K562 (cell line): ENCODE measurements around the gene KRT1. TPM values are rescaled to one million over a fixed set of nuclear protein-coding genes. Genes with fewer than 3 reads are reported as not detected.

Experiments used
- ATAC-seq: fragments of 200-7000 bp; cut with Tn5 transposase; 3 replicates; pipeline ENCODE4 v1.9.1; 2020; ENCODE audit warnings: moderate library complexity
- BruUV-seq: library from RNA; stranded (reverse); fragments of 400-500 nt; replicated peaks from 2 replicates; lab custom pipeline; 2021; lab: Mats Ljungman, UMichigan
- CTCF ChIA-PET: fragments of 300-600 bp; formaldehyde crosslinking; extraction: SDS; loops from one replicate; lab custom pipeline; 2021; ENCODE audit warnings: low intra/inter-chr PET ratio; lab: Yijun Ruan, JAX
- POLR2A ChIA-PET: fragments of 300-600, 350-650 bp; sonication (Branson Sonifier 250); formaldehyde crosslinking; extraction: SDS; loops from one replicate; lab custom pipeline; 2021; ENCODE audit warnings: antibody characterized with exemption, inconsistent platforms; lab: Yijun Ruan, JAX
- DNase-seq, 4 experiments: peaks; one replicate each; pipeline versions ENCODE4 v3.0.0 to v3.0.0-alpha.2; 2011 to 2018; ENCODE audit warnings: low spot score in 3 of 4, mixed read lengths in 3 of 4; ENCODE audit errors: extremely low read depth in 1 of 4
- FAIRE-seq: peaks from 2 replicates; lab custom pipeline; 2011; peaks lifted over from hg19 to GRCh38; lab: Jason Lieb, UNC
- H2AFZ ChIP-seq: 2 replicates; pipeline ENCODE4 v1.6.0; 2011; ENCODE audit warnings: low read depth, low read length, control low read depth, inconsistent platforms
- H3K27ac ChIP-seq: fragments of 200-600 bp; 3 replicates; pipeline ENCODE4 v1.8.0; 2011; ENCODE audit warnings: low read depth, mild to moderate bottlenecking, control low read depth, inconsistent platforms, low read length, moderate library complexity, mixed read lengths; ENCODE audit errors: extremely low read depth
- H3K27me3 ChIP-seq, 2 experiments: fragments of 300-600 bp in 1 of 2; 2 replicates in 1 of 2; 3 replicates in 1 of 2; pipeline versions ENCODE4 v1.6.0 to v1.8.0; 2011; ENCODE audit warnings: inconsistent platforms in 2 of 2, low read length in 2 of 2, mild to moderate bottlenecking in 1 of 2, mixed read lengths in 1 of 2, moderate library complexity in 1 of 2; ENCODE audit not compliant: control insufficient read depth in 2 of 2, insufficient read depth in 2 of 2
- H3K36me3 ChIP-seq: fragments of 300-600 bp; 3 replicates; pipeline ENCODE4 v1.8.0; 2011; ENCODE audit warnings: mild to moderate bottlenecking, low read length, inconsistent platforms; ENCODE audit not compliant: control insufficient read depth, insufficient read depth
- H3K4me1 ChIP-seq, 2 experiments: fragments of 200-600 bp in 1 of 2; replicated peaks in 1 of 2; 2 replicates in 1 of 2; 3 replicates in 1 of 2; pipeline versions ENCODE4 v1.5.1 to v1.8.0; 2011; ENCODE audit warnings: inconsistent platforms in 2 of 2, low read length in 2 of 2, mild to moderate bottlenecking in 1 of 2, mixed read lengths in 1 of 2, moderate library complexity in 1 of 2; ENCODE audit not compliant: control insufficient read depth in 2 of 2, insufficient read depth in 2 of 2
- H3K4me2 ChIP-seq: 2 replicates; pipeline ENCODE4 v1.6.1; 2011; ENCODE audit warnings: low read length, control low read depth, inconsistent platforms, mixed read lengths; ENCODE audit not compliant: insufficient read depth
- H3K4me3 ChIP-seq: fragments of 200-600 bp; sonication (generic), shearing (Covaris generic); 2 replicates; pipeline ENCODE4 v1.5.1; 2016; ENCODE audit warnings: control low read depth, inconsistent platforms
- H3K79me2 ChIP-seq: fragments of 200-600 bp; 3 replicates; pipeline ENCODE4 v1.8.0; 2011; ENCODE audit warnings: low read length, inconsistent platforms; ENCODE audit not compliant: control insufficient read depth, insufficient read depth
- H3K9ac ChIP-seq, 2 experiments: 2 replicates each; pipeline versions ENCODE4 v1.6.0 to v1.6.1; 2011; ENCODE audit warnings: low read depth in 2 of 2, low read length in 2 of 2, control low read depth in 1 of 2, inconsistent platforms in 1 of 2, mild to moderate bottlenecking in 1 of 2, mixed read lengths in 1 of 2; ENCODE audit not compliant: insufficient read depth in 1 of 2
- H3K9me1 ChIP-seq: one replicate; pipeline ENCODE4 v1.6.0; 2011; ENCODE audit warnings: inconsistent platforms, mild to moderate bottlenecking, low read length, moderate library complexity; ENCODE audit not compliant: control insufficient read depth, insufficient read depth
- H3K9me3 ChIP-seq: replicated peaks from 2 replicates; pipeline ENCODE4 v1.5.1; 2011; ENCODE audit warnings: low read depth, low read length, inconsistent platforms; ENCODE audit not compliant: control insufficient read depth, insufficient read depth
- H4K20me1 ChIP-seq: replicated peaks from 2 replicates; pipeline ENCODE4 v1.6.1; 2011; ENCODE audit warnings: low read length, inconsistent platforms, mixed read lengths; ENCODE audit not compliant: control insufficient read depth, insufficient read depth
- ARNT ChIP-seq, 2 experiments: fragments of 450-650 bp; IDR thresholded peaks; 2 replicates each; pipeline ENCODE4 v1.6.1; 2016; ENCODE audit warnings: mild to moderate bottlenecking in 1 of 2
- CBX2 ChIP-seq: fragments of 200-600 bp; sonication (generic); IDR thresholded peaks from one replicate; pipeline ENCODE4 v1.6.1; 2012; ENCODE audit warnings: mild to moderate bottlenecking, low read length, inconsistent platforms; ENCODE audit not compliant: insufficient read depth, poor library complexity, severe bottlenecking
- EP300 ChIP-seq: IDR thresholded peaks from 2 replicates; pipeline ENCODE4 v1.6.1; 2012; ENCODE audit warnings: low read length, improper control_type of control experiment
- L3MBTL2 ChIP-seq: fragments of 450-650 bp; IDR thresholded peaks from 2 replicates; pipeline ENCODE4 v1.6.1; 2016; ENCODE audit warnings: mild to moderate bottlenecking, moderate library complexity
- MGA ChIP-seq: fragments of 450-650 bp; IDR thresholded peaks from 2 replicates; pipeline ENCODE4 v1.6.1; 2016; ENCODE audit warnings: mild to moderate bottlenecking, moderate library complexity
- NCOA1 ChIP-seq: fragments of 450-650 bp; IDR thresholded peaks from 2 replicates; pipeline ENCODE4 v1.6.1; 2016; ENCODE audit warnings: low read depth
- NFE2 ChIP-seq: IDR thresholded peaks from 2 replicates; pipeline ENCODE4 v1.6.1; 2014; ENCODE audit warnings: antibody characterized with exemption, low read depth
- NFRKB ChIP-seq: fragments of 450-650 bp; IDR thresholded peaks from 2 replicates; pipeline ENCODE4 v1.6.1; 2016; ENCODE audit warnings: low read depth
- SMC3 ChIP-seq: conservative IDR thresholded peaks from 2 replicates; pipeline ENCODE4 v1.6.1; 2011; ENCODE audit warnings: low read depth, low read length, improper control_type of control experiment; ENCODE audit not compliant: insufficient read depth
- ZNF551 ChIP-seq: fragments of 250-450 bp; sonication (Bioruptor Pico); IDR thresholded peaks from 2 replicates; pipeline ENCODE4 v1.5.0; 2021; ENCODE audit warnings: mild to moderate bottlenecking, moderate library complexity
- WGBS: fragments of 100-300 bp; shearing (Covaris generic); methylation state at CpG from one replicate; pipeline ENCODE4 v1.1.6; 2016; ENCODE audit warnings: low coverage, mixed read lengths; ENCODE audit not compliant: insufficient coverage; ENCODE audit errors: missing lambda C conversion rate; 5-methylcytosine and 5-hydroxymethylcytosine counted together
- in situ Hi-C: fragments of 300-500 bp; cut with MboI; formaldehyde crosslinking; loops from 4 replicates; pipeline ENCODE4 v1.15.0; 2018; ENCODE audit warnings: inconsistent platforms, mixed read lengths
- intact Hi-C: fragments of 100-400 bp; cut with micrococcal nuclease; formaldehyde crosslinking; loops from 2 replicates; pipeline ENCODE4 v1.14.2; 2022
- polyA plus RNA-seq, 8 experiments: library from polyadenylated mRNA; depleted of rRNA in 4 of 8; stranded (reverse) in 5 of 8; unstranded in 3 of 8; fragments of >200 nt; fragmentation: Nextera tagmentation in 2 of 8; fragmentation: Illumina TruSeq in 1 of 8; extraction: Ambion mirVana in 2 of 8; extraction: Trizol in 1 of 8; gene quantifications; 2 replicates each; pipeline versions ENCODE4 v1.2.1 to v1.2.3, GENCODE V29; 2011 to 2014; ENCODE audit warnings: inconsistent platforms in 1 of 8, missing spikeins in 1 of 8
- total RNA-seq, 7 experiments: library from RNA; depleted of rRNA in 6 of 7; stranded (reverse); fragments of >200 nt in 6 of 7; fragmentation: Illumina TruSeq in 2 of 7; extraction: Trizol in 2 of 7; gene quantifications; 2 replicates each; pipeline versions ENCODE4 v1.2.1 to v1.2.3, GENCODE V29; 2011 to 2021; ENCODE audit warnings: low replicate concordance in 1 of 7
- TF ChIP-seq, protein P1 (sequence below), 2 experiments: fragments of 450-650 bp; conservative IDR thresholded peaks; 2 replicates each; pipeline ENCODE4 v1.6.1; 2017; ENCODE audit warnings: mild to moderate bottlenecking in 2 of 2, moderate library complexity in 2 of 2

Gene KRT1
- total and polyA plus RNA-seq, 9 of the 15 experiments (the other 6 are each of a cell fraction or from before 2014, with no cell fraction given) = 0.18 TPM; not detected in 8

DNA sequence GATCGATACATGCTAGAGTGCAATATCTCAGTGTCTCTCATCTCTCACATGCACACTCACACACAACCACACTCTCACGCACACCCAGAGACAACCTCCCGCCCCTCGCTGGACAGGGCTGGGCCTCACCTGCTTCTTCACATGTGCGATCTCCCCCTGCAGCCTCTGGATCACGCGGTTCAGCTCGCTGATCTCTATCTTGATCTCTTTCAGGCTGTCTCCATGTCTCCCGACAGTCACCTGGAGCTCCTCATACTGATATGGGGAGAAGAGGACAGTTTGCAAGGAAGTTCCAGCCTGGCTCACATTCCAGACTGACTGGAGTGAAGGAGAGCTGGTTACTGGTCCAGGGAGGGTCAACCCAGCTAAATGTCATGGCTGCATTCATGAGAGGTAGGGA is 32.6 kb downstream of the KRT1 start:
- no peak for FAIRE-seq
- H3K27me3 ChIP-seq = no peaks in the 10 kb centered on the region
- no peak overlapping the region for H3K4me3 ChIP-seq
- no peaks in the 10 kb centered on the region for H4K20me1 ChIP-seq
- no TSS peak for BruUV-seq
- no peak overlapping the region for H3K4me2 ChIP-seq
- intact Hi-C loops = no loop called here
- no peaks in the 10 kb centered on the region for H3K79me2 ChIP-seq
- no peak overlapping the region for H2AFZ ChIP-seq
- H3K36me3 ChIP-seq = no peaks in the 10 kb centered on the region
- H3K9ac ChIP-seq = no peak overlapping the region
- no peak overlapping the region for H3K27ac ChIP-seq
- in situ Hi-C loops = no loop called here
- no peaks in the 10 kb centered on the region for H3K9me3 ChIP-seq
- H3K4me1 ChIP-seq = peaks cover 26 to 34% of the 10 kb centered on the region in 2 experiments
- no peak for ATAC-seq
- no peak for DNase-seq
- ChIA-PET CTCF (no interaction called here), POLR2A (interaction anchor here (0.6 to 1.4 kb wide), 3 partner anchors 11 to 21 kb away, joined by 3 to 5 read pairs (median 3); no protein-coding TSS in a partner anchor)
- WGBS = 47% methylated on average over 9 of the region's 9 CpGs
- H3K9me1 ChIP-seq = no peaks in the 10 kb centered on the region
- TF ChIP-seq SMC3 (no peak), ARNT (IDR thresholded peaks at IDR 0.05) (no peak), NCOA1 (no peak), ZNF551 (CRISPR knock-in tag) (no peak), EP300 (no peak), MGA (peak; percentile 21; the same call in 1 of the 2 replicates), NFE2 (no peak), NFRKB (no peak), L3MBTL2 (0 out of 2 replicates have a peak, but pooled peaks have one; percentile 31), CBX2 (no peak)
- TF ChIP-seq, protein P1, sequence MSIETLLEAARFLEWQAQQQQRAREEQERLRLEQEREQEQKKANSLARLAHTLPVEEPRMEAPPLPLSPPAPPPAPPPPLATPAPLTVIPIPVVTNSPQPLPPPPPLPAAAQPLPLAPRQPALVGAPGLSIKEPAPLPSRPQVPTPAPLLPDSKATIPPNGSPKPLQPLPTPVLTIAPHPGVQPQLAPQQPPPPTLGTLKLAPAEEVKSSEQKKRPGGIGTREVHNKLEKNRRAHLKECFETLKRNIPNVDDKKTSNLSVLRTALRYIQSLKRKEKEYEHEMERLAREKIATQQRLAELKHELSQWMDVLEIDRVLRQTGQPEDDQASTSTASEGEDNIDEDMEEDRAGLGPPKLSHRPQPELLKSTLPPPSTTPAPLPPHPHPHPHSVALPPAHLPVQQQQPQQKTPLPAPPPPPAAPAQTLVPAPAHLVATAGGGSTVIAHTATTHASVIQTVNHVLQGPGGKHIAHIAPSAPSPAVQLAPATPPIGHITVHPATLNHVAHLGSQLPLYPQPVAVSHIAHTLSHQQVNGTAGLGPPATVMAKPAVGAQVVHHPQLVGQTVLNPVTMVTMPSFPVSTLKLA (conservative IDR thresholded peaks at IDR 0.05) = no peak
